ENCODE data around the gene GPANK1. TPM values are rescaled to one million over a fixed set of nuclear protein-coding genes. Genes with fewer than 3 reads are reported as not detected.

Gene GPANK1
- total and polyA plus RNA-seq, 9 of the 15 experiments (the other 6 are each of a cell fraction or from before 2014, with no cell fraction given), result 32.2 to 111 (median 46.3) TPM

DNA sequence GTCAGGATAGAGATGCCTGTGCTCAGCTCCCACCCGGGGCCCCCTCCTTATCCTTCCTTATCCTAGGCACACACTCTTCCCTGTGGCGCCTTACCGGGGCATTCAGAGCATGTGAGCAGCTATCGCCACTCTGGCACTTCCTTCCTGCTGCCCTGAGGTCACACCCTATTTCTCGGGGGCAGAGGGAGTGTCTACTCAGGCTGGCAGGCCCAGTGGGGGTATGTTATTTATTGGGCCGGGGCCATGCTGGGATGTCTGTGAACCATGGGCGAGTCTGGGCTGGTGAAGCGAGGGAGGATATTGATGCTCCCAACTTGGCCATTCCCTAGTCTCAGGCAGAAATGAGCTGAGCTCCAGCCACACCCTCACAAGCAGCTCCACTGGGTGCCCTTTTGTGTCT, 46.4 kb upstream of the GPANK1 start (continued):
- TF ChIP-seq MYC (IDR thresholded peaks at IDR 0.05; ENCODE audit: low read depth, low read length) (no peak), MYC (CRISPR knock-in tag; IDR thresholded peaks at IDR 0.05; ENCODE audit: borderline replicate concordance, low read depth) (0 out of 2 replicates have a peak, but pooled peaks have one; percentile 20), C11orf30 (IDR thresholded peaks at IDR 0.05; ENCODE audit: low read depth) (no peak), ZKSCAN8 (CRISPR knock-in tag; IDR thresholded peaks at IDR 0.05) (no peak), JUNB (CRISPR knock-in tag; conservative IDR thresholded peaks at IDR 0.05) (no peak), STAT5B (CRISPR knock-in tag; IDR thresholded peaks at IDR 0.05) (no peak), CBFA2T2 (conservative IDR thresholded peaks at IDR 0.05) (0 out of 2 replicates have a peak, but pooled peaks have one; percentile 31), SMARCC2 (IDR thresholded peaks at IDR 0.05; ENCODE audit: low read depth) (no peak)
- TF ChIP-seq, protein P1, sequence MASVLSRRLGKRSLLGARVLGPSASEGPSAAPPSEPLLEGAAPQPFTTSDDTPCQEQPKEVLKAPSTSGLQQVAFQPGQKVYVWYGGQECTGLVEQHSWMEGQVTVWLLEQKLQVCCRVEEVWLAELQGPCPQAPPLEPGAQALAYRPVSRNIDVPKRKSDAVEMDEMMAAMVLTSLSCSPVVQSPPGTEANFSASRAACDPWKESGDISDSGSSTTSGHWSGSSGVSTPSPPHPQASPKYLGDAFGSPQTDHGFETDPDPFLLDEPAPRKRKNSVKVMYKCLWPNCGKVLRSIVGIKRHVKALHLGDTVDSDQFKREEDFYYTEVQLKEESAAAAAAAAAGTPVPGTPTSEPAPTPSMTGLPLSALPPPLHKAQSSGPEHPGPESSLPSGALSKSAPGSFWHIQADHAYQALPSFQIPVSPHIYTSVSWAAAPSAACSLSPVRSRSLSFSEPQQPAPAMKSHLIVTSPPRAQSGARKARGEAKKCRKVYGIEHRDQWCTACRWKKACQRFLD (CRISPR knock-in tag; IDR thresholded peaks at IDR 0.05), result 0 out of 2 replicates have a peak, but pooled peaks have one; percentile 5
- TF ChIP-seq, protein P2, sequence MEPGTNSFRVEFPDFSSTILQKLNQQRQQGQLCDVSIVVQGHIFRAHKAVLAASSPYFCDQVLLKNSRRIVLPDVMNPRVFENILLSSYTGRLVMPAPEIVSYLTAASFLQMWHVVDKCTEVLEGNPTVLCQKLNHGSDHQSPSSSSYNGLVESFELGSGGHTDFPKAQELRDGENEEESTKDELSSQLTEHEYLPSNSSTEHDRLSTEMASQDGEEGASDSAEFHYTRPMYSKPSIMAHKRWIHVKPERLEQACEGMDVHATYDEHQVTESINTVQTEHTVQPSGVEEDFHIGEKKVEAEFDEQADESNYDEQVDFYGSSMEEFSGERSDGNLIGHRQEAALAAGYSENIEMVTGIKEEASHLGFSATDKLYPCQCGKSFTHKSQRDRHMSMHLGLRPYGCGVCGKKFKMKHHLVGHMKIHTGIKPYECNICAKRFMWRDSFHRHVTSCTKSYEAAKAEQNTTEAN (CRISPR knock-in tag; IDR thresholded peaks at IDR 0.05), result no peak
- TF ChIP-seq, protein P3, sequence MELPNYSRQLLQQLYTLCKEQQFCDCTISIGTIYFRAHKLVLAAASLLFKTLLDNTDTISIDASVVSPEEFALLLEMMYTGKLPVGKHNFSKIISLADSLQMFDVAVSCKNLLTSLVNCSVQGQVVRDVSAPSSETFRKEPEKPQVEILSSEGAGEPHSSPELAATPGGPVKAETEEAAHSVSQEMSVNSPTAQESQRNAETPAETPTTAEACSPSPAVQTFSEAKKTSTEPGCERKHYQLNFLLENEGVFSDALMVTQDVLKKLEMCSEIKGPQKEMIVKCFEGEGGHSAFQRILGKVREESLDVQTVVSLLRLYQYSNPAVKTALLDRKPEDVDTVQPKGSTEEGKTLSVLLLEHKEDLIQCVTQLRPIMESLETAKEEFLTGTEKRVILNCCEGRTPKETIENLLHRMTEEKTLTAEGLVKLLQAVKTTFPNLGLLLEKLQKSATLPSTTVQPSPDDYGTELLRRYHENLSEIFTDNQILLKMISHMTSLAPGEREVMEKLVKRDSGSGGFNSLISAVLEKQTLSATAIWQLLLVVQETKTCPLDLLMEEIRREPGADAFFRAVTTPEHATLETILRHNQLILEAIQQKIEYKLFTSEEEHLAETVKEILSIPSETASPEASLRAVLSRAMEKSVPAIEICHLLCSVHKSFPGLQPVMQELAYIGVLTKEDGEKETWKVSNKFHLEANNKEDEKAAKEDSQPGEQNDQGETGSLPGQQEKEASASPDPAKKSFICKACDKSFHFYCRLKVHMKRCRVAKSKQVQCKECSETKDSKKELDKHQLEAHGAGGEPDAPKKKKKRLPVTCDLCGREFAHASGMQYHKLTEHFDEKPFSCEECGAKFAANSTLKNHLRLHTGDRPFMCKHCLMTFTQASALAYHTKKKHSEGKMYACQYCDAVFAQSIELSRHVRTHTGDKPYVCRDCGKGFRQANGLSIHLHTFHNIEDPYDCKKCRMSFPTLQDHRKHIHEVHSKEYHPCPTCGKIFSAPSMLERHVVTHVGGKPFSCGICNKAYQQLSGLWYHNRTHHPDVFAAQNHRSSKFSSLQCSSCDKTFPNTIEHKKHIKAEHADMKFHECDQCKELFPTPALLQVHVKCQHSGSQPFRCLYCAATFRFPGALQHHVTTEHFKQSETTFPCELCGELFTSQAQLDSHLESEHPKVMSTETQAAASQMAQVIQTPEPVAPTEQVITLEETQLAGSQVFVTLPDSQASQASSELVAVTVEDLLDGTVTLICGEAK (IDR thresholded peaks at IDR 0.05), result no peak
- TF ChIP-seq, protein P3 (CRISPR knock-in tag; IDR thresholded peaks at IDR 0.05), result 0 out of 2 replicates have a peak, but pooled peaks have one; percentile 26
